ENCODE measurements around the gene DIAPH3.

DNA sequence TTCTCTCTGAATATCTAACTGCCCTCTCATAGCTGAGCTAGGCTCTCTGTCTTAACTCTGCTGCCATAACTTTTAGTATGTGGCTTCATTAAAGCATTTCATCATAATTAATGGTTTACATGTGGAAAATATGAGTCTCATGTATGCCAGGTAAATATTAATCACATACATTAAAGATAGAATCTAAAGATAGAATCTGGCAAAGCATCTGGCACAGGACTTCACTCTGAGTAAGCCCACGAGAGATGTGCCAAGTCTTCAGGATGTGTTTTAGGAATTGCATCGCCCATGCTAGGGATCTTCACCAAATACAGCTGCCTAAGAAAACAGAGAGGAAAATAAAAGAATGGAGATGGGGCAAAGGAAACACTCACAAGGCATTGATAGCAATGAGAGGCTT lies 285.8 kb downstream of the DIAPH3 start:
- TF ChIP-seq, protein P1, sequence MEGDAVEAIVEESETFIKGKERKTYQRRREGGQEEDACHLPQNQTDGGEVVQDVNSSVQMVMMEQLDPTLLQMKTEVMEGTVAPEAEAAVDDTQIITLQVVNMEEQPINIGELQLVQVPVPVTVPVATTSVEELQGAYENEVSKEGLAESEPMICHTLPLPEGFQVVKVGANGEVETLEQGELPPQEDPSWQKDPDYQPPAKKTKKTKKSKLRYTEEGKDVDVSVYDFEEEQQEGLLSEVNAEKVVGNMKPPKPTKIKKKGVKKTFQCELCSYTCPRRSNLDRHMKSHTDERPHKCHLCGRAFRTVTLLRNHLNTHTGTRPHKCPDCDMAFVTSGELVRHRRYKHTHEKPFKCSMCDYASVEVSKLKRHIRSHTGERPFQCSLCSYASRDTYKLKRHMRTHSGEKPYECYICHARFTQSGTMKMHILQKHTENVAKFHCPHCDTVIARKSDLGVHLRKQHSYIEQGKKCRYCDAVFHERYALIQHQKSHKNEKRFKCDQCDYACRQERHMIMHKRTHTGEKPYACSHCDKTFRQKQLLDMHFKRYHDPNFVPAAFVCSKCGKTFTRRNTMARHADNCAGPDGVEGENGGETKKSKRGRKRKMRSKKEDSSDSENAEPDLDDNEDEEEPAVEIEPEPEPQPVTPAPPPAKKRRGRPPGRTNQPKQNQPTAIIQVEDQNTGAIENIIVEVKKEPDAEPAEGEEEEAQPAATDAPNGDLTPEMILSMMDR (IDR thresholded peaks at IDR 0.05) = no peak
- no peak for TF ChIP-seq ZFX (IDR thresholded peaks at IDR 0.05; ENCODE audit: borderline replicate concordance)

Measured in 22Rv1 (cell line).